Transverse colon (tissue), 4 donors: Measurements from ENCODE around the gene FAM186B. TPM values are rescaled to one million over a fixed set of nuclear protein-coding genes. Genes with fewer than 3 reads are reported as not detected.

ENCODE experiments used
- DNase-seq: peaks from one replicate; pipeline ENCODE4 v3.0.0-alpha.2; 2019
- H3K27ac ChIP-seq, 4 donors: fragments of 200-600 bp; sonication (generic); 2 replicates each; pipeline ENCODE4 v1.5.1; 2016 to 2018; ENCODE audit warnings: inconsistent platforms in 4 of 4
- H3K27me3 ChIP-seq: fragments of 200-600 bp; sonication (generic); 2 replicates; pipeline ENCODE4 v1.5.1; 2017; ENCODE audit warnings: inconsistent platforms
- H3K36me3 ChIP-seq, 4 donors: fragments of 200-600 bp; sonication (generic); 2 replicates each; pipeline ENCODE4 v1.5.1; 2017 to 2019; ENCODE audit warnings: inconsistent platforms in 4 of 4
- H3K4me1 ChIP-seq, 4 donors: fragments of 200-600 bp; sonication (generic); 2 replicates each; pipeline ENCODE4 v1.5.1; 2017 to 2020; ENCODE audit warnings: inconsistent platforms in 4 of 4
- H3K4me3 ChIP-seq, 4 donors: fragments of 200-600 bp; sonication (generic); 1 replicate in 1 of 4; 2 replicates in 3 of 4; pipeline versions ENCODE4 v1.5.1 to v1.6.1; 2017 to 2019; ENCODE audit warnings: inconsistent platforms in 4 of 4
- H3K9me3 ChIP-seq, 2 donors: fragments of 200-600 bp; sonication (generic); 2 replicates each; pipeline ENCODE4 v1.5.1; 2017 to 2019; ENCODE audit warnings: inconsistent platforms in 2 of 2
- CTCF ChIP-seq, 5 experiments: fragments of 200-600 bp in 3 of 5; fragments of 450-650 bp in 2 of 5; sonication (generic) in 3 of 5; IDR thresholded peaks; 1 replicate in 2 of 5; 2 replicates in 3 of 5; pipeline ENCODE4 v1.5.1; 2016 to 2017; ENCODE audit warnings: antibody characterized with exemption in 5 of 5, inconsistent platforms in 3 of 5, mild to moderate bottlenecking in 2 of 5, moderate library complexity in 1 of 5
- EP300 ChIP-seq: sonication (generic); formaldehyde crosslinking; IDR thresholded peaks from one replicate; pipeline ENCODE4 v1.6.1; 2017; ENCODE audit warnings: antibody characterized with exemption, low read depth
- POLR2A ChIP-seq: fragments of 450-650 bp; IDR thresholded peaks from one replicate; pipeline ENCODE4 v1.6.1; 2016; ENCODE audit warnings: antibody characterized with exemption, mild to moderate bottlenecking, moderate library complexity
- POLR2AphosphoS5 ChIP-seq, 3 donors: sonication (generic); formaldehyde crosslinking; IDR thresholded peaks; one replicate each; pipeline ENCODE4 v1.6.1; 2016; ENCODE audit warnings: antibody characterized with exemption in 3 of 3
- WGBS, 2 donors: methylation state at CpG; one replicate each; pipeline ENCODE4 v1.1.5; 2018; ENCODE audit warnings: low coverage in 1 of 2; 5-methylcytosine and 5-hydroxymethylcytosine counted together
- in situ Hi-C, 4 donors: fragments of 200-750 bp; cut with MboI; loops; one replicate each; pipeline versions ENCODE4 v1.15.0 to v1.15.1; 2017; ENCODE audit warnings: low sequenced_read_pairs in 3 of 4, low pct_ligation_motif_present in 1 of 4, low pct_unique_long_range_greater_than_20kb in 1 of 4
- intact Hi-C: fragments of 100-400 bp; cut with DNase I; formaldehyde crosslinking; loops from one replicate; pipeline ENCODE4 v1.15.1; 2023; ENCODE audit warnings: low total_unique reads
- total RNA-seq, 4 donors: library from RNA; depleted of rRNA; stranded (reverse); fragments of >200 nt; gene quantifications; one replicate each; pipeline ENCODE4 v1.1.0, GENCODE V29; 2016

Gene FAM186B
- total RNA-seq, 4 donors from 2014 or later, result 0.14 to 0.64 TPM; not detected in 2

- Histone ChIP-seq H3K27ac (peak overlapping the region in 3 of 4 donors; percentile 3 to 69 (median 33)), H3K27me3 (no peaks in the 10 kb centered on the region), H3K9me3 (no peaks in the 10 kb centered on the region), H3K4me1 (peaks cover 0 to 10% (median 8%) of the 10 kb centered on the region in 4 donors), H3K36me3 (no peaks in the 10 kb centered on the region), H3K4me3 (no peak overlapping the region)
- 40 to 82% methylated on average over 1 to 13 of the region's 13 CpGs for WGBS, 2 donors
- no peak for TF ChIP-seq POLR2A
- no peak for TF ChIP-seq POLR2AphosphoS5 (IDR thresholded peaks at IDR 0.05)
- no peak for TF ChIP-seq CTCF (IDR thresholded peaks at IDR 0.05)
- TF ChIP-seq EP300, result no peak
- in situ Hi-C loops, result no loop called here
- no peak for DNase-seq
- intact Hi-C loops, result no loop called here
These were observed 31.1 kb upstream of the FAM186B start for GRCh38 chr12:49636574-49636973.

DNA sequence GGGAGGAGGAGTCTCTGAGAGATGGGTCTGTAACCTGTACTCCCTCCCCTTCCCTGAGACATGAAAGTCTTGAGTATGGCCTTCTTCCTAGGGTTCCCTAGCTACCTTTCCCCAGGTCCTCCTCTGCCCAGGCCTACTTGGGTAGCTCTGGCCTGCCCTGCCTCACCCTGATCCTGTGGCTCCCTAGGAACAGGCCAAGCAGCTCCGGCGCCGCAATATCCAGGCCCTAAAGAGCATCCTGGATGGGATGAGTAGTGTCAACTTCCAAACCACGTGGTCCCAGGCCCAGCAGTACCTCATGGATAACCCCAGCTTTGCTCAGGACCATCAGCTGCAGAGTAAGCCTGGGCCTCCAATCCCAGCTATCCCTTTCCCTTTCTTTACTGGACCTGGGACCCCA, 30.2 kb upstream of the FAM186B start:
- peaks cover 0 to 10% (median 8%) of the 10 kb centered on the region in 4 donors for H3K4me1 ChIP-seq
- H3K36me3 ChIP-seq, result no peaks in the 10 kb centered on the region
- intact Hi-C loops (no loop called here), in situ Hi-C loops (no loop called here)
- TF ChIP-seq POLR2AphosphoS5 (IDR thresholded peaks at IDR 0.05) (no peak), EP300 (no peak), CTCF (IDR thresholded peaks at IDR 0.05) (no peak), POLR2A (no peak)
- no peak overlapping the region for H3K27ac ChIP-seq
- 92% methylated on average over 4 of the region's 4 CpGs; no CpG with 5 or more reads in 1 of the 2 donors for WGBS, 2 donors
- no peaks in the 10 kb centered on the region for H3K27me3 ChIP-seq
- no peak for DNase-seq
- H3K9me3 ChIP-seq, result no peaks in the 10 kb centered on the region
- no peak overlapping the region for H3K4me3 ChIP-seq

- no peak overlapping the region for H3K27ac ChIP-seq
- WGBS, 2 donors, result 84 to 100% methylated on average over 1 to 9 of the region's 9 CpGs
- H3K4me1 ChIP-seq, result peaks cover 0 to 10% (median 8%) of the 10 kb centered on the region in 4 donors
- H3K9me3 ChIP-seq, result no peaks in the 10 kb centered on the region
- in situ Hi-C loops (no loop called here), intact Hi-C loops (no loop called here)
- no peaks in the 10 kb centered on the region for H3K27me3 ChIP-seq
- DNase-seq, result no peak
- TF ChIP-seq EP300, result no peak
- TF ChIP-seq POLR2AphosphoS5 (IDR thresholded peaks at IDR 0.05), result no peak
- no peak for TF ChIP-seq POLR2A
- TF ChIP-seq CTCF (IDR thresholded peaks at IDR 0.05), result no peak
- no peaks in the 10 kb centered on the region for H3K36me3 ChIP-seq
- no peak overlapping the region for H3K4me3 ChIP-seq
These were observed 29.6 kb upstream of the FAM186B start for GRCh38 chr12:49635036-49635435.

- no peak for DNase-seq
- no peak for TF ChIP-seq EP300
- no peak for TF ChIP-seq POLR2AphosphoS5 (IDR thresholded peaks at IDR 0.05)
- TF ChIP-seq CTCF (IDR thresholded peaks at IDR 0.05), result no peak
- no peak for TF ChIP-seq POLR2A
- Histone ChIP-seq H3K36me3 (no peaks in the 10 kb centered on the region), H3K9me3 (no peaks in the 10 kb centered on the region), H3K27me3 (no peaks in the 10 kb centered on the region), H3K4me3 (no peak overlapping the region), H3K4me1 (peaks cover 0 to 10% (median 8%) of the 10 kb centered on the region in 4 donors), H3K27ac (no peak overlapping the region)
- intact Hi-C loops (no loop called here), in situ Hi-C loops (no loop called here)
- WGBS, 2 donors, result 89% methylated on average over 2 of the region's 2 CpGs; no CpG with 5 or more reads in 1 of the 2 donors
These were observed 28.4 kb upstream of the FAM186B start for GRCh38 chr12:49633703-49634345.
